HL-60/S4 treated with retinoic acid at 250 ng/mL for 4 days and 3 days (cell line): ENCODE measurements around the gene ZNF75A.
"Not testable (repeated sequence)": the region's sequence is repeated elsewhere in the genome, so short reads cannot be mapped to it uniquely, and the experiment has no call there.

Source experiments
- in situ Hi-C: fragments of 300-500 bp; cut with MboI; formaldehyde crosslinking; loops from 2 replicates; pipeline ENCODE4 v1.7.0; 2022; ENCODE audit warnings: low sequenced_read_pairs

ZNF75A gene

DNA sequence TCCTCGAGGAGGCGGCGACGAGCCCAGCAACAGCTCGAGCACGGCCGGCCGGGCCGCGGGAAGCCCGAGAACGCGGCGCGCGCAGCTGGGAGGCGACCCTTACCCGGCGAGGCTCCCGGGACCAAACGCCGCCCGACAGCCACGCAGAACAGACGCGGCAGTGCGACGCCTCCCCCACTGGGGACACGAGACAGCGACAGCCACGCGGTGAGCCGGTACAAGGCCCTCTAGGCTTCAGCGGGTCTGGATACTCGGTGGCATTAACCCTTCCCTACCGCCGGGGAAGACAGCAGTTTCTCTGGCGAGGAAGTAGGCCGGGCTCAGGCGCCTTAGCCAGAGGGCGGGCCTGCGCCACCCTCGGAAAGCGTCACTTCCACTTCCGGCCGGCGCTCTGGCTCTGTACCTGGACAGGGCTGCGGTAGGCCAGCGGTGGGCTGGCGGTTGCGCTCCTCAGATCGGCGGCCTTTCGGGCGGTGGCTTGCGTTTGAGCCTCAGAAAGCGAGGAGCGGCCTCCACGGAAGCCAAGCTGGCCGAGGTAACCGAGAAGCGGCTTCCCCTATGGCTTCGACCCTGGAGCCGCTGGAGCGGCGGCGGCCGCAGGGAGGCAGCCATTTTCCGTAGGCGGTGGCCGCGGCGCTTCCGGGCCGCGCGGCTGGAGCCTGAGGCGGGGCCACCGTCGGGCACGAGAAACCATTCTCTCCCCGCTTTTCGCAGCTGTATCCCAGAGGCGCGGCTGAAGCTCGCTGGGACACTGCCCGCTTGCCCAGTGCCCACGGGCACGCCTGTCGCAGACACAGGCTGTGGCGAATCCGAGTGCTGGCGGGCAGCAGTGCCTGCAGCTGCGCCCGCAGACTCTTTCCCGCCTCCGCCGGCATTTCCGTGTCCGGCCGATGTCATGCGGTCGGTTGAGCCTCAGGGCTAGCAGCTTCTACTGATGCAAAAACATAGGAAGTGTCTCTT, at the start of gene ZNF75A, which contains the start of gene TIGD7:
ZNF75A (plus strand) TSS at position 389 of the 960 bp plus-strand sequence. CDS start 2,932 bp downstream, outside the sequence.
TIGD7 (minus strand) TSS at position 322 of the 960 bp plus-strand sequence. CDS start 4,816 bp downstream, outside the sequence.
- in situ Hi-C loops, result no loop called here

DNA sequence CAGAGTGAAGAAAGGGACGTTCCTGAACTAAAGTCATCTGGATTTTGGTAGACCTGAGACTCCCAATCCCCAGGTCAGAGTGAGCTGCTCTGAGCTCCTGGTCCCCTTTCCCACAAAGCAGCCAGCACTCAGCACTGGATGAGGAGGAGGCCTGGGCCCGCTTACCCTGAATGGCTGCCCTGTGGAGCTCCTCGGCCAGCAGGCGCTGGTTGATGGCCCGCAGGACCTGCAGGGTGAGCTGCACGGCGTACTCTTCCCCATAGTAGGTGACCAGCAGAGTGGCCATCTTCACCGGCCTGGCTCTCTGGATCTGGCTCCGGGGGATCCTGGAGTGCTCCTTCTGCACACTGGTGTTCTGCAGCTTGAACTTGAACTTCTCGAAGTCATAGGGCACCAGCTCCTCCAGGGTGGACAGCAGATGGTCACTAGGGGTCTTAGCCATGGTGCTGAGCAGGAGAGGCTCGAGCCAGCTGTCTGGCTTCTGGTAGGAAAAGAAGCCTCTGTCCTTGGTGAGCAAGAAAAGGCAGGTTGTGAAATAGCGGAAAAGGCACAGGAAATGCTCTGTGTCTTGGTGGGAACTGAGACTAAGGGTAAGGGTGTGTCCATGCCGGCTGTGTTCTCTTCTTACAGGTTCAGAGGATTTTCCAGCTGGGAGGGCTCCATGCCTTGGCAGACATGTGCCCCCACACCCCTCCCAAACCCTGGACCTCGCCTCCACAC, 49.0 kb upstream of the ZNF75A start, which contains the start of gene MEFV:
MEFV (minus strand) TSS at position 488 of the 720 bp plus-strand sequence; CDS start at position 442, 46 bp downstream.
- in situ Hi-C loops, result no loop called here

DNA sequence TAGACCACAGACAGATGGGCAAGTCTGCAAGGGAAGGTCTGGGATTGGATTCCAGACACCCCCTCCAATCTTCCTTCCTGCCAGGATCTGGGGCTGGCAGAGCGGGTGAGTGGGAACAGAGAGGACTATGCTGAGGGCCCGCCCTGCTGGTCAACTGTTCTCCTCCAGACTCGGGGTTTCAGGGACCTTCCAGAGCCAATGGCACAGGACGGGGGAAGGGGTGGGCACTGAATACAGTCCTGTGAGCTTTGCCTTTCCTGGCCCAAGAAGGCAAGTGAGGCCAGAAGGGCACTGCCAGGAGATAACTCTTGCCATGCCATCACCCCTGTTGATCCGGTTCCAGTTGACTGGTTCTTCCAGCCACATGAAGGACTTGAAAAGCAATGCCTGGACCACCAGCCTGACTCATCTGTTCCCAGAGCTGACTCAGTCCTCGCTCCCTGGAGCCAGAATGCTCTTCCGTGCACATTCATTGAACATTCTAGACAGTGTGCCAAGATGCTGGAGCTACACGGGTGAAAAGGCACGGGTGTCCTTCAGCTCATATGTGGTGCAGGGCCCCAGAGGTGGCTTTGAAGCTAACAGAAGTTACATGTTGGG, 48.3 kb upstream of the ZNF75A start:
- in situ Hi-C loops, result no loop called here

DNA sequence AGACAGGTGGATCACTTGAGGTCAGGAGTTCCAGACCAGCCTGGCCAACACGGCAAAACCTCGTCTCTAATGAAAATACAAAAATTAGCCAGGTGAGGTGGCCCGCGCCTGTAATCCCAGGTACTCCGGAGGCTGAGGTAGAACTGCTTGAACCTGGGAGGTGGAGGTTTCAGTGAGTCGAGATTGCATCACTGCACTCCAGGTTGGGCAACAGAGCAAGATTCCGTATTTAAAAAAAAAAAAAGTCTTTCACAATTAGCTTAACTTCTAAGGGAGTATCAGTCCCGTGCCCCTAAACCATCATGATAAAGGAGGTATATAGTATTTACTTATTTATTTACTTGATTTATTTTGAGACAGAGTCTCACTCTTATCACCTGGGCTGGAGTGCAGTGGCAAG, 45.5 kb upstream of the ZNF75A start:
- in situ Hi-C loops, result no loop called here

DNA sequence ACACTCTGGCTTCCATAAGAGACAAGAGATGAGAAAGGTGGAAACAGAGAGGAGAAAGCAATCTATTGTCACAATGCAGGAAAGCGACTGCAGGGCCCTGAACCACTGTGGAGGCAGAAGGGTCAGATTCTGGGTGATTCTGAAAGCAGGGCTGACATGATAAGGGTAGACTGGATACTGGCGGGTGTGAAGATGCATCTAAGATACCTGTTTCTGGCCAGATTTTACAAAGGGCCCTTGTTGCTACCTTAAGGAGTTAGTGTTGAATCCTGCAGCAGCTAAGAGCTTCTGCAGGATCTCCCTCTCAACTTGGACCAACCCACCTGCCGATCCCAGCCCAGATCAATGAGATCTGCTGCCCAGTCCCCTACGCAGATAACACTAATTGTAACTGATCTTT, 42.8 kb upstream of the ZNF75A start:
- in situ Hi-C loops, result no loop called here

DNA sequence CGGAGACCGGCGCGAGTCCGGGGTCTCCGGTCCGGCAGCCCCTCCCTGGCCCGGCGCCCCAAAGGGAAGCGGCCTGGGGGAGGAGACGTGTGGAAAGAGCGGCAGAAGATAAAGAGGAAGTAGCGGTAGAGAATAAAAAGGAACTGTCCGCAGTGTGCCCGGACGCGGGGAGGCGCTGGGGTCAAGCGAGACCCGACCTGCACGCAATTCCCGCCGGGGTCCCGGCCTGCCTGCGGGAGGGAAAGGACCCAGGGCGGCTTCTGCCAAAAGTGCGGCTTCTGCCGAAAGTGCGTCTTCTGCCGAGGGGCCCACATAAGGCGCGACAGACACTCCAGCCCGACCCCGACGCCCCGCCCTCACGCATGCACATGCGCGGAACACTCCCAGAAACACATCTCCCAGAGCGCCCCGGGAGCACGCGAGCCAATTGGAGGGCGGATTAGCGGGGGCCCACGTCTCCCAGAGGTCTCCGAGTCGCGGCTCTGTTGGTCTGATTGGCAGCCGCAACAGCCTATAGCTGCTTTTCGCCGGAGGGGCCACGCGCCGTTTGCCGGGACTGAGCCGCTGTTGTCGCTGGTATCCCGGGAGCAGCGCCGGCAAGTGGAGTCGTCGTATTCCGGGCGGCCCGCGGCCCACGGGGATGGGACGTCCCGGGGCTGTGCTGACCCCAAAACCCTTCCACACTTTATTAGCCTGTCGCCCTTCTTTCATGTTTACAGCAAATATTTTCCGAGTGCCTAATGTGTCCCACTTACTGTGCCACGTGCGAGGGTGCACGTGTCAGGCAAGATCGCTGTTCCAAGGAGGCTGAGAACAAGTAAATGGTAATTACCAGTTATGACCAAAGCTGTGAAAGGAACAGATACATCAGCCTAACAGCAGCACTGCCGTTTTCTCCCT, 40.9 kb upstream of the ZNF75A start:
- in situ Hi-C loops, result no loop called here

DNA sequence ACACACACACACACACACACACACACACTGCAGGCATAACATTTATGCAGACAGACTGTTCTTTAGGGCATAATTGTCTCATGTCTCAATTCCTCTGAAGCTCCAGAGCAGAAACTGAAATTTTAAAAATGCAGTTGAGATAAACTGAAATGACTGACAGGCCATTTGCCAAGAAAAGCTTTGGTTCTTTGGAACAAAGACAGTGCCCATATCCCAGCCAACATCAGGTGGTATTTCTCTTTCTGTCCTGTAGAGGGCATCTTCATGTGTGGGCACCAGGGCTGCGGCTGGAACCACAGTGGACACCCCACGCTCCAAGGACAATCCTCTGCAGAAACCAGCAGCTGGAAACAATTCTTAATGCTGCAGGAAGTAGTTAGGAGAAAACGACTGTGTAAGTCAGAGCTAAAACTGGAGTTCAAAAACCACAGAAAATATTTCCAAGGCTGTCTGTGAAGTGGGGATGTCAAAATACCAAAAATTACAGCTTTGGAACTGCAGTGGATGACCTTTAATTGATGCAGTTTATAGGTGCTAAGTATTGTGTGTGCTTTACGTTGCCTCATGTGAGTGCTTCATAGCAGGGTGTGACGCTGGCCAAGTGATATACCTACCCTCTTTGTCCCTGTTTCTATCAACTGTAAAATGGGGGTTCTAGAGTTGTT, 38.3 kb upstream of the ZNF75A start:
- in situ Hi-C loops, result no loop called here

DNA sequence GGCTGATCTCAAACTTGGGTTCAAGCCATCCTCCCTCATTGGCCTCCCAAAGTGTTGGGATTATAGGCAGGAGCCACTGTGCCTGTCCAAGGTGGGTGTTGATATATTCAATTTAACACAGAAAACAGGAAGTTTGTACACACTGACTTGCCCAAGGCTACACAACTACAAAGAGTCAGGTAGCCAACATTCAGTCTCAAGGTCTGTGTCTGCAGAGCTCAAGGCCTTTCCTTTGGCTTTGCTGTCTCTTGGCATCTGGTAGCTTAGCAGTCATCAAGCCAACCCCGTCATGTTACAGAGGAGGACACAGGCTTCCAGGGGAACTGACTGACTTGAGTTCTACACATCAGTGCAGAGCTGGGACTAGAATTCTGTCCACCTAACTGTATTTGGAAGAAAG, 37.0 kb upstream of the ZNF75A start:
- in situ Hi-C loops, result no loop called here

DNA sequence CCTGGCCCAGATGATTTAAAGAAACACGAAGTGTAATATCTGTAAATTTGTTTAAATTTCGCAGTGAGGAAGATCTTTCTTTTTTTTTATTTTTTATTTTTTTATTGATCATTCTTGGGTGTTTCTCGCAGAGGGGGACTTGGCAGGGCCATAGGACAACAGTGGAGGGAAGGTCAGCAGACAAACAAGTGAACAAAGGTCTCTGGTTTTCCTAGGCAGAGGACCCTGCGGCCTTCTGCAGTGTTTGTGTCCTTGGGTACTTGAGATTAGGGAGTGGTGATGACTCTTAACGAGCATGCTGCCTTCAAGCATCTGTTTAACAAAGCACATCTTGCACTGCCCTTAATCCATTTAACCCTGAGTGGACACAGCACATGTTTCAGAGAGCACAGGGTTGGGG, 34.6 kb upstream of the ZNF75A start:
- in situ Hi-C loops, result not testable (repeated sequence)

DNA sequence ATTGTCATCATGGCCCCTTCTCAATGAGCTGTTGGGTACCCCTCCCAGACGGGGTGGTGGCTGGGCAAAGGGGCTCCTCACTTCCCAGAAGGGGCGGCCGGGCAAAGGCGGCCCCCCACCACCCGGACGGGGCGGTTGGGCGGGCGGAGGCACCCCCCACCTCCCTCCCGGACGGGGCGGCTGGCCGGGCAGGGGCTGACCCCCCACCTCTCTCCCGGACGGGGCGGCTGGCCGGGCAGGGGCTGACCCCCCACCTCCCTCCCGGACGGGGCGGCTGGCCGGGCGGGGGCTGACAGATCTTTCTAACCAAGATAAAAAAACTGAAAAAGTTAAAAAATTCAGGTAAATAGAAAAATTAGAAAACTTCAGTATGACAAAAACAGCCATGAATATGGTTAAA, 34.0 kb upstream of the ZNF75A start:
- in situ Hi-C loops, result not testable (repeated sequence)

DNA sequence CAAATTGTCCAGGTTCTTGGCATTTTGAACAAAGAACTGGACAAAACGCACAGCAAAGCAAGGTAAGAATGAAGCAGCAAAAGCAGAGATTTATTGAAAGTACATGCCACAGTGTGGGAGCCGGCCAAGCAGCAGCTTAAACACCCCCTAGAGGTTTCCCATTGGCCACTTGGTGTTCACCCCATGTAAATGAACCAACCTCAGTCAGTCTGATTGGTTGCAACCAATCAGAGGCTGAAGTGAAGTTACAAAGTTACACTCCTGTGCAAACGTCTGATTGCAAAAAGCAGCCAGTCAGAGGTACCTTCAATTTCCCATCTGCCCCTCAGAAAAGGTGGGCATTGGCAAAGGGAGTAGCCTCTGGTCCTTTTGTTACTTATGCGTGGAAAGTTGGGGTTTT, 30.8 kb upstream of the ZNF75A start:
- in situ Hi-C loops, result no loop called here

DNA sequence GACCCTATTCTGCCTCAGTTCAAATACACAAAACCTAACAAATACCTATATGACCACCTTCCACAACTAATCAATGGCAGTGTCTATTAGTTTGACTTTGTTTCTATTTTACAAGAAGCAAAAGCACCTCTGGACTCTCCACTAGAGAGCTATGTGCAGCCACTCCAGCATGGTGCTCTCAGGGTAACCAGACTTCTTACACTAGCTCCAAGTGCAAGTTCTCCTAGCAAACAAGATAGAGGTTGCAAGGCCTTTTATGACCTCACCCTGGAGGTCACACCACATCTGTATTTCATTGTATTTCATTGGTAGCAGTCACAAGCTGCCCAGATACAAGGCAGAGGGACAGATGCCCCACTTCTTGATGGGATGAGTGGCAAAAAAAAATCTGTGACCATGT, 30.4 kb upstream of the ZNF75A start:
- in situ Hi-C loops, result no loop called here

DNA sequence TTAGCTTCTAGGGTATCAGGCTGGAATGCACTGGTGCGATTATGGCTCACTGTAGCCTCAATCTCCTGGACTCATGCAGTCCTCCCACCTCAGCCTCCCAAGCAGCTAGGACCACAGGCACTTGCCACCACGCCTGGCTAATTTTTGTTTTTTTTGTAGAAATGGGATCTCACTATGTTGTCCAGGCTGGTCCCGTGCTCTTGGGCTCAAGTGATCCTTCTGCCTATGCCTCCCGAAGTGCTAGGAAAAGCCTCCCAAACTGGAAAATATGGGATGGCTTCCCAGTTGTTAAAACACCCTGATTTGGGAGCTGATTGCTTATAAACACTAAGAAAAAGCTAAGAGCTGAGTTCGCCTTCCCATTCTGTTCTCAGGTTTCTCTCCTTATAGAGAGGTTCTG, 28.6 kb upstream of the ZNF75A start:
- in situ Hi-C loops, result no loop called here

DNA sequence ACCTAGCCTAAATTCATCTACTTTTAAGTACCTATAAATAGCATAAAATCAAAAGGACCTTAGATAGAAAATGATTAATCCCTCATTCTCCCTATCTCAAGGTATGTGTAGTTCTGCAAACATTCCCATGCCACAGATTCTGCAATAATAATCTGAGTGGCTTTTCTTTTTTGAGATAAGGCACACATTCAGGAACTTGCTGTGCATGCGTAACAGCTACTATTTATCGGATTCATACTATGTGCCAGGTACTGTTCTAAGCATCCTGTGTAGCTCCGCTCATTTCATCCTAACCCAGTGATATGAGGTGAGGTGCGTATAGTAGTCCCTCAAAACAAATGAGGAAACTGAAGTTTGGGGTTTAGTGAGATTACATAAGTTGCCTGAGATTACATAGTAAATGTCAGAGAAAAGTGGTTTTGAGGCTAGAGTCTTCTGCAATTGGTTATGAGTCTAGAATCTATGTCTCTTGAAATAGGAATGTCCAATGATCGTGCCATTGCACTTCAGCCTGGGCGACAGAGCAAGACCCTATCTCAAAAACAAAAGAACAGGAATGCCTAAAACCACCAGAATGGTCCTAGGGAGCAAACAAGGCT, 24.0 kb upstream of the ZNF75A start:
- in situ Hi-C loops, result no loop called here

DNA sequence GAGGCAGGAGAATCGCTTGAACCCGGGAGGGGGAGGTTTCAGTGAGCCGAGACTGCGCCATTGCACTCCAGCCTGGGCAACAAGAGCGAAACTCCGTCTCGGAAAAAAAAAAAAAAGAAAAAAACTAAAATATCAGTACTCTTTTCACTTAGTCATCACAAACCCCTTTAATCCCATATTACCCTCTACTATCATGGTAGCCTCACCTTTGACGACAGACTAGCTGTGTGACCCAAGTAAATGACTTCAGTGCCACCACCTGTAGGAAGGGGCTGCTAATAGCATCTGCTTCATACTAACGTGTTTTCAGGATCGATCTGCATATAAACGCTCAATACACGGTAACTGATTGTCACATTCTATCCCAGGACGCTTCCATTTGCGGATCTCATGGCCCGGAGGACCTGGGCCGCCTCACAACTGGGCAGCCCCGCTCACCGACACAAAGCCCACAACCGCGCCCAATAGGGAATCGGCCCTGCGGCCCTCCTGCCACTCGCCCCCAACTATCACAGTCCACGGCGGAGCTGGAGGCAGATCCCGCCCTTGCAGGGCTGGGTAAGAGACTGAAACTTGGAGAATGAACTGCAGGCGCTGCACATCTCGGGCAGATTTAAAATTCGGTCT, 23.1 kb upstream of the ZNF75A start:
- in situ Hi-C loops, result no loop called here

DNA sequence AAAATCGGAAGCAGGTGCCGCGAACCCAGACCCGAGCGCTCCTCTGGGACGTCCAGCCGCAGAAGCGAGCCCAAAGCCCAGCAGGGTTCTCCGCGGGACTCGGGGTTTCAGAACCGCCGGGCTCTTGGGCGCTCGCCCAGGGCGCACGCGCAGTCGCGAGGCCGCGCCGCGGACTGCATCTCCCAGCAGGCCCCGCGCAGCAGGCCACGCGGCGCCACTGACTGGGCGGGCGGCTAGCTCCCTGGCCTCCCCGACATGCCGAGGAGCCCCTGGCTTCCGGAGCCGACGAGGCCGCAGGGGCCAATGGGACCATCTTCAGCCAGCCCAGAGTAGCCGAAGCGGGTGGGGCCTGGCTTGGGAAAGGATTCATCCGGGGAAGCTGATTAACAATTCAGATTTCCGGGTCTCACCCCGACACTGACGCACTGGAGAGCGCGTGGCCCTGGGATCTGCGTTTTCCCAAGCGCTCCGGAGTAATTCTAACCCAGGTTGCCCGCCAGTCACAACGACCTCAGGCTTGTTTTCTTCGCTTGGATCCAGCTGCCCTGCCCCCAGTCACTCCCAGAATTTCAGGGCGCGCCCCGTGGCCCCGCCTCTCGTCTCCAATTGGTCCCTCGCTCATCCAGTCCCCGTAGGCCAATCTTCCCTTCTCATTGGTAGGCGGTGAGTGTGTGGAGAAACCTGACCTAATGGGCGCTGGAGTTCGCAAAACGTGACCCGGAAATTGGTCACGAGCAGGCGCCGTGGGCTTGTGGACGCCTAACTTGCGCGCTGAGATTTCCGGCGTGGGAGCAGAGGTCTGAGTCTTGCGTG, 22.4 kb upstream of the ZNF75A start, which contains the start of gene ZNF263:
ZNF263 (plus strand) TSS at position 762 of the 813 bp plus-strand sequence. CDS start 328 bp downstream, outside the sequence.
- in situ Hi-C loops, result no loop called here

DNA sequence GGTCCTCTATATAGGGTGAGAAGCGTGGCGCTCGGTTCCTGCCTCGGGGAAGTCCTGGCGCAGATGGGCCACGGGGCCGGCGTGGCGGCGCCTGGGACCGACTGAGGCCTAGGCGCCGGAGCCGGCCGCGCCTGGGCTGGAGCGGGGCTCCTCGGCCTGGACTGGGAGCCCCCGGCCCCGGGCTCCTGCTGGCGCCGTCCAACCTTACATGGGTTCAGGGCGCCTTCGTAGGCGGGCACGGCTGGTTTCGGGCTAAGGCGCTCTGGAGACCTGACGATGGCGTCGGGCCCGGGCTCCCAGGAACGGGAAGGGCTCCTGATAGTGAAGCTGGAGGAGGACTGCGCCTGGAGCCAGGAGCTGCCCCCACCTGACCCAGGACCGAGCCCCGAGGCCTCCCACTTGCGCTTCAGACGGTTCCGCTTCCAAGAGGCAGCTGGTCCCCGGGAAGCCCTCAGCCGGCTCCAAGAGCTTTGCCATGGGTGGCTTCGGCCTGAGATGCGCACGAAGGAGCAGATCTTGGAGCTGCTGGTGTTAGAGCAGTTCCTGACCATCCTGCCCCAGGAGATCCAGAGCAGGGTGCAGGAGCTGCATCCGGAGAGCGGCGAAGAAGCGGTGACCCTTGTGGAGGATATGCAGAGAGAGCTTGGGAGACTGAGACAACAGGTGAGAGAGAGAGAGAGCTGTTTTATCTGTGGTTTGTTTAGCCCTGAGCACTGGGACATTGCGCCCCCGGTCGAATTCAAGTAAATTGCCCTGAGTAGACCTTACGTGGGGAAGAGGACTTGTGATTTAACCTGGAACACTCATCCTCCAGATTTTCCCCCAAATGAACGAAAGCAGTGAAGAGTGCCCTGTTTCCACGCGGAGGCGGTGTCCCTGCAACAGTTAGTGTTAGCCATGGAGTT, 21.5 kb upstream of the ZNF75A start:
- in situ Hi-C loops, result no loop called here
